Hair follicular keratinocyte (primary cell): ENCODE measurements around the gene HIRIP3. TPM values are rescaled to one million over a fixed set of nuclear protein-coding genes. Genes with fewer than 3 reads are reported as not detected.

Experiments used
- total RNA-seq: library from RNA; depleted of rRNA; stranded (reverse); fragments of >200 nt; gene quantifications from 2 replicates; pipeline ENCODE4 v1.2.3, GENCODE V29; 2015

HIRIP3 gene
- 4.8 and 16.2 TPM in 2 replicates for total RNA-seq

GRCh38 chr16:29995324-29995910 lies at the start of gene HIRIP3:
Gene HIRIP3, minus strand, starts transcription at chr16:29995617. Its CDS starts 12 bp downstream, at chr16:29995605.

GRCh38 chr16:30030841-30031413 lies 35.5 kb upstream of the HIRIP3 start, which contains the start of gene TLCD3B:
Gene TLCD3B, minus strand, starts transcription at chr16:30031271. Its CDS starts 744 bp downstream, at chr16:30030527.

GRCh38 chr16:30022887-30023286 lies 27.5 kb upstream of the HIRIP3 start, which contains the start of gene C16orf92:
Gene C16orf92, plus strand, starts transcription at chr16:30023198. Its CDS starts 143 bp downstream, at chr16:30023341.

GRCh38 chr16:30010844-30011713 lies 15.7 kb upstream of the HIRIP3 start, which contains the start of gene DOC2A:
Gene DOC2A, minus strand, starts transcription at chr16:30011027. Its CDS starts 805 bp downstream, at chr16:30010222.

GRCh38 chr16:29995911-29996765 lies 721 bp upstream of the HIRIP3 start, which contains the start of gene INO80E:
Gene INO80E, plus strand, starts transcription at chr16:29996241. Its CDS starts 70 bp downstream, at chr16:29996311.

GRCh38 chr16:29973384-29974246 lies 21.8 kb downstream of the HIRIP3 start, which contains the start of gene TAOK2:
Gene TAOK2, plus strand, starts transcription at chr16:29973868. Its CDS starts 3,905 bp downstream, at chr16:29977773.

GRCh38 chr16:29961479-29962343 lies 33.7 kb downstream of the HIRIP3 start, which contains the start of gene TMEM219:
Gene TMEM219, plus strand, starts transcription at chr16:29962079. Its CDS starts 1,065 bp downstream, at chr16:29963144.

Other genes with a start within 250 kb of the HIRIP3 start
- not detected in 2 replicates for gene C16orf54, start 249.6 kb downstream of the HIRIP3 start, total RNA-seq
- gene ZG16, start 217.4 kb downstream of the HIRIP3 start, total RNA-seq, result not detected in 2 replicates
- gene KIF22, start 204.9 kb downstream of the HIRIP3 start, total RNA-seq, result 38.5 and 83.8 TPM in 2 replicates
- gene MAZ, start 189.1 kb downstream of the HIRIP3 start, total RNA-seq, result 108 and 150 TPM in 2 replicates
- not detected in 2 replicates for gene PRRT2, start 183.4 kb downstream of the HIRIP3 start, total RNA-seq
- 37.2 and 72.5 TPM in 2 replicates for gene PAGR1, start 179.5 kb downstream of the HIRIP3 start, total RNA-seq
- 126 and 154 TPM in 2 replicates for gene MVP, start 175.2 kb downstream of the HIRIP3 start, total RNA-seq
- 58.9 and 65.7 TPM in 2 replicates for gene CDIPT, start 132.4 kb downstream of the HIRIP3 start, total RNA-seq
- 4.6 and 16.2 TPM in 2 replicates for gene SEZ6L2, start 96.1 kb downstream of the HIRIP3 start, total RNA-seq
- 5.0 and 7.8 TPM in 2 replicates for gene ASPHD1, start 95.1 kb downstream of the HIRIP3 start, total RNA-seq
- 17.1 and 19.8 TPM in 2 replicates for gene KCTD13, start 69.4 kb downstream of the HIRIP3 start, total RNA-seq
- 123 and 159 TPM in 2 replicates for gene TMEM219, start 33.5 kb downstream of the HIRIP3 start, total RNA-seq
- gene TAOK2, start 21.7 kb downstream of the HIRIP3 start, total RNA-seq, result 24.8 and 28.7 TPM in 2 replicates
- 58.2 and 91.8 TPM in 2 replicates for gene INO80E, start 624 bp upstream of the HIRIP3 start, total RNA-seq
- gene DOC2A, start 15.4 kb upstream of the HIRIP3 start, total RNA-seq, result 0.39 TPM in 1 of 2 replicates, not detected in the other
- gene C16orf92, start 27.6 kb upstream of the HIRIP3 start, total RNA-seq, result not detected in 2 replicates
- not detected in 2 replicates for gene TLCD3B, start 35.7 kb upstream of the HIRIP3 start, total RNA-seq
- 1,543 and 1,648 TPM in 2 replicates for gene ALDOA, start 70.1 kb upstream of the HIRIP3 start, total RNA-seq
- gene PPP4C, start 80.4 kb upstream of the HIRIP3 start, total RNA-seq, result 102 and 114 TPM in 2 replicates
- gene TBX6, start 96.3 kb upstream of the HIRIP3 start, total RNA-seq, result 0.19 and 0.62 TPM in 2 replicates
- gene YPEL3, start 100.6 kb upstream of the HIRIP3 start, total RNA-seq, result 20.5 and 36.9 TPM in 2 replicates
- 0.08 and 0.55 TPM in 2 replicates for gene GDPD3, start 117.9 kb upstream of the HIRIP3 start, total RNA-seq
- gene MAPK3, start 127.6 kb upstream of the HIRIP3 start, total RNA-seq, result 31.9 and 41.7 TPM in 2 replicates
- gene CORO1A, start 188.0 kb upstream of the HIRIP3 start, total RNA-seq, result 10.9 and 15.5 TPM in 2 replicates
- 177 and 301 TPM in 2 replicates for gene BOLA2B, start 198.0 kb upstream of the HIRIP3 start, total RNA-seq
- 45.4 and 53.1 TPM in 2 replicates for gene SLX1A, start 198.3 kb upstream of the HIRIP3 start, total RNA-seq
- gene SULT1A3, start 203.6 kb upstream of the HIRIP3 start, total RNA-seq, result 2.4 and 5.3 TPM in 2 replicates